GM12873 (cell line): ENCODE measurements around the gene PRLR.

Experiments
- CTCF ChIP-seq: IDR thresholded peaks from 2 replicates; pipeline ENCODE4 v1.5.1; 2012; ENCODE audit warnings: low read depth, mild to moderate bottlenecking, moderate library complexity, low read length, control low read depth; ENCODE audit not compliant: insufficient read depth; ENCODE audit errors: missing control alignments

The PRLR gene

GRCh38 chr5:35134278-35135030, 95.8 kb downstream of the PRLR start:
- no peak for TF ChIP-seq CTCF

- no peak for TF ChIP-seq CTCF
These were observed 97.1 kb downstream of the PRLR start for GRCh38 chr5:35133186-35133585.

- no peak for TF ChIP-seq CTCF
These were observed 98.6 kb downstream of the PRLR start for GRCh38 chr5:35131723-35132122.

- no peak for TF ChIP-seq CTCF
These were observed 100.3 kb downstream of the PRLR start for GRCh38 chr5:35129921-35130485.

DNA sequence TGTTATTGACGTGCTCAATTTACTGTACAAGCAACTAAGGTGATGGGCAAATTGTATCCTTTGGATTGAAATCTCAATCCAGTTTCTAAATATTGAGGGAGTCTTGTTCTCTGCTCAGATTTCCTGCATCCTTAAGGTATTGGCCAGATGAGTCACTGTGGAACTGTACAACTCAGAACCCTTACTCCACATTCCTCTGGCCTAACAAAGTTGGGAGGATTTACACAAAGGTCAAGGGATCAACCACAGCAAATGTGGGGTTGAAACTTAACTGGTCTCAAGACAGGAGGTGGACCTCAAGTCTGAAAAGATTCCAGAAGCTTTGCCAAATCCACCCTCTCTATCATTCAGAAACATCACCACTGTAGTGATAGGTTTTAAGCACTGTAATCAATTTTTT, 101.0 kb downstream of the PRLR start:
- no peak for TF ChIP-seq CTCF

GRCh38 chr5:35127006-35127405, 103.3 kb downstream of the PRLR start:
- no peak for TF ChIP-seq CTCF

DNA sequence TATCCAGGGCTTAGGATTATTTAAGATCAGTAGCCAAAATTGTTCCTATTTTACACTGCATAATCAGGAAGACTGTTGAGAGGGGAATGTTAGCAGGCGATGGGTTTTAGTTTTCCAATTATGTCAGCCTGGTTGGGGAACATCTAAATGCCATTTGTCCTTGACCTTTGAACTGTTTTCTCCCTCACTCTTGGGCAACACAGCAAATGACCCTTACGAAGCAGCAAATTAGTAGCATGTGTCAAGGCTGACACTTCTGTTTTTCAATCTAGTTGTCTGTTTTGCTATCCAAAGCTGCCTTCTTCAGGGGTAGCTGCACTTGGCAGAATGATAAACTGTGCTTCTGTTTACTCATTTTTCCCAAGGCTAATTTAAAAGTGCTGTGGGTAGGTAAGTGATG, 104.5 kb downstream of the PRLR start:
- TF ChIP-seq CTCF = no peak
